MV-4-11 (cell line): ENCODE results near the gene NUP153.
A peak's percentile ranks its signal among the peaks of the same experiment; 100 is the strongest.
"Not testable (repeated sequence)": the region's sequence is repeated elsewhere in the genome, so short reads cannot be mapped to it uniquely, and the experiment has no call there.

ENCODE experiments used
- DNase-seq: peaks from one replicate; lab custom pipeline; 2025; lab: John Stamatoyannopoulos, UW

The NUP153 gene

GRCh38 chr6:17600527-17601385, 106.0 kb downstream of the NUP153 start:
- no peak for DNase-seq

GRCh38 chr6:17599877-17600526, 106.7 kb downstream of the NUP153 start, which contains the start of gene FAM8A1:
Gene FAM8A1, plus strand, starts transcription at chr6:17600302. Its CDS starts 108 bp downstream, at chr6:17600410.
- DNase-seq, result peak; percentile 79

GRCh38 chr6:17596085-17596484, 110.6 kb downstream of the NUP153 start:
- DNase-seq, result no peak

- no peak for DNase-seq
Measured at GRCh38 chr6:17593246-17593645, 113.5 kb downstream of the NUP153 start.

GRCh38 chr6:17591287-17591686, 115.4 kb downstream of the NUP153 start:
- DNase-seq, result peak; percentile 76

GRCh38 chr6:17589406-17590096, 117.2 kb downstream of the NUP153 start:
- no peak for DNase-seq

GRCh38 chr6:17588011-17588410, 118.7 kb downstream of the NUP153 start:
- no peak for DNase-seq

- DNase-seq, result not testable (repeated sequence)
Measured at GRCh38 chr6:17586623-17587022, 120.1 kb downstream of the NUP153 start.

- peak; percentile 51 for DNase-seq
Measured at GRCh38 chr6:17585766-17586490, 120.8 kb downstream of the NUP153 start.

- DNase-seq, result peak; percentile 68
Measured at GRCh38 chr6:17584241-17584803, 122.4 kb downstream of the NUP153 start.

GRCh38 chr6:17583811-17584210, 122.9 kb downstream of the NUP153 start:
- no peak for DNase-seq

- not testable (repeated sequence) for DNase-seq
Measured at GRCh38 chr6:17581282-17581681, 125.4 kb downstream of the NUP153 start.

GRCh38 chr6:17580518-17581048, 126.1 kb downstream of the NUP153 start:
- no peak for DNase-seq

- no peak for DNase-seq
Measured at GRCh38 chr6:17577059-17577458, 129.7 kb downstream of the NUP153 start.

GRCh38 chr6:17574866-17575560, 131.7 kb downstream of the NUP153 start:
- DNase-seq, result no peak

GRCh38 chr6:17565399-17565798, 141.3 kb downstream of the NUP153 start:
- no peak for DNase-seq
